Osteocyte (in vitro differentiated cells): ENCODE results near the gene PAPPA2. TPM values are rescaled to one million over a fixed set of nuclear protein-coding genes. Genes with fewer than 3 reads are reported as not detected.

Source experiments
- DNase-seq: peaks from one replicate; pipeline ENCODE4 v3.0.0; 2021; ENCODE audit warnings: mixed read lengths; ENCODE audit not compliant: unreplicated experiment; ENCODE audit errors: extremely low spot score
- H3K27ac Mint-ChIP-seq: one replicate; pipeline ENCODE4 v1.8.0; 2021; ENCODE audit warnings: mild to moderate bottlenecking, mixed read lengths; ENCODE audit not compliant: unreplicated experiment
- H3K27me3 Mint-ChIP-seq: one replicate; pipeline ENCODE4 v1.8.0; 2021; ENCODE audit warnings: mixed read lengths; ENCODE audit not compliant: unreplicated experiment
- H3K36me3 Mint-ChIP-seq: one replicate; pipeline ENCODE4 v1.8.0; 2021; ENCODE audit warnings: mixed read lengths; ENCODE audit not compliant: unreplicated experiment
- H3K4me1 Mint-ChIP-seq: one replicate; pipeline ENCODE4 v1.8.0; 2021; ENCODE audit warnings: mixed read lengths; ENCODE audit not compliant: unreplicated experiment
- H3K4me3 Mint-ChIP-seq: one replicate; pipeline ENCODE4 v1.8.0; 2021; ENCODE audit warnings: mild to moderate bottlenecking, moderate library complexity, mixed read lengths; ENCODE audit not compliant: unreplicated experiment
- H3K9me3 Mint-ChIP-seq: one replicate; pipeline ENCODE4 v1.8.0; 2021; ENCODE audit warnings: mixed read lengths; ENCODE audit not compliant: unreplicated experiment
- CTCF ChIP-seq: fragments of 200-600 bp; sonication (generic); IDR thresholded peaks from 2 replicates; pipeline ENCODE4 v1.5.0; 2021; ENCODE audit warnings: antibody characterized with exemption, mild to moderate bottlenecking, moderate library complexity
- total RNA-seq: library from RNA; stranded (reverse); gene quantifications from 2 replicates; pipeline ENCODE4 v1.2.1, GENCODE V29; 2021

The PAPPA2 gene
- total RNA-seq, 1 donor from 2014 or later = 0.35 TPM

GRCh38 chr1:176612791-176613190, 149.8 kb downstream of the PAPPA2 start:
- H3K9me3 Mint-ChIP-seq = no peaks in the 10 kb centered on the region
- no peak overlapping the region for H3K27ac Mint-ChIP-seq
- no peak for DNase-seq
- no peaks in the 10 kb centered on the region for H3K27me3 Mint-ChIP-seq
- H3K4me3 Mint-ChIP-seq = no peak overlapping the region
- H3K36me3 Mint-ChIP-seq = no peaks in the 10 kb centered on the region
- no peak for TF ChIP-seq CTCF
- no peaks in the 10 kb centered on the region for H3K4me1 Mint-ChIP-seq

DNA sequence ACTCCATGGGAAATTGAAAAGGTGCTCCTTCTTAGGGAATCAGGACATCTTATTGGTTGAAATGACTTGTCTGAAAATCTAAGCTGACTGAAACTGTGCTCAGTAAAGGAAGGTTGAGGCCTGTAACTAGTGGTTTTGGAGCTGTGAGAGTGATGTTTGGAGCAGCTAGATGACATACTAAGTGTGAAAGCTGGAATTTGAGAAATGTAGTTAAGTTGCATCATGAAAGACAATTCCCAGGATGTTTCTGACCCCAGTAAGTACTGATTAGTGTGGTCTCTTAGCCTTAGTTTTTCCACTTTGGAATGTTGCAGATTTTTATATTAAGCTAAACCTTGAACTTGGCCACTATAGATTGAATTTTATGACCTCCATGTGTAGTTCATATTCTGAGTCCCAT, 154.9 kb downstream of the PAPPA2 start:
- Mint-ChIP-seq H3K27ac (no peak overlapping the region), H3K36me3 (no peaks in the 10 kb centered on the region), H3K4me1 (no peaks in the 10 kb centered on the region), H3K9me3 (no peaks in the 10 kb centered on the region), H3K27me3 (no peaks in the 10 kb centered on the region), H3K4me3 (no peak overlapping the region)
- no peak for TF ChIP-seq CTCF
- DNase-seq = no peak

- H3K27ac Mint-ChIP-seq = no peak overlapping the region
- DNase-seq = no peak
- no peak for TF ChIP-seq CTCF
- no peaks in the 10 kb centered on the region for H3K36me3 Mint-ChIP-seq
- H3K27me3 Mint-ChIP-seq = no peaks in the 10 kb centered on the region
- no peaks in the 10 kb centered on the region for H3K9me3 Mint-ChIP-seq
- no peaks in the 10 kb centered on the region for H3K4me1 Mint-ChIP-seq
- no peak overlapping the region for H3K4me3 Mint-ChIP-seq
Observed at GRCh38 chr1:176619261-176619660, 156.3 kb downstream of the PAPPA2 start.

DNA sequence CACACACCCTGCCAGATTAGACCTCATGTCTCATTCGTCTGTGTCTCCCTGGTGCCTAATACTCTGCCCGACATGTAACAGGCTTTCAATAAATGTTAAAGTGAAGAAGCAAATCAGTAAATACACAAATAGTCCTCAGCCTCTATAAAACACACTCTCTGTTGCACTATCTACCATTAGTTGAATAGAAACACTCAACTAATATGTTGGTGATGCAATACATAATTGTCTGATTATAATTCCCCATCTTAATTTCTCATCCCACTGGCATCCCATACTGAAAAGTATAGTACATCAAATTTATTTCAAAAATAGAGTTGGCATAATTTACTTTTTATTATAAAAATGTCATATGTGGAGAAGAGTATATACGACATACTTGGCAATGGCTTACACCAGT, 162.4 kb downstream of the PAPPA2 start:
- Mint-ChIP-seq H3K27ac (no peak overlapping the region), H3K9me3 (no peaks in the 10 kb centered on the region), H3K36me3 (no peaks in the 10 kb centered on the region), H3K4me1 (no peaks in the 10 kb centered on the region), H3K4me3 (no peak overlapping the region), H3K27me3 (no peaks in the 10 kb centered on the region)
- TF ChIP-seq CTCF = no peak
- no peak for DNase-seq

- H3K9me3 Mint-ChIP-seq = no peaks in the 10 kb centered on the region
- no peaks in the 10 kb centered on the region for H3K27me3 Mint-ChIP-seq
- no peak for DNase-seq
Observed at GRCh38 chr1:176626572-176627061, 163.6 kb downstream of the PAPPA2 start.

More at GRCh38 chr1:176626572-176627061, 163.6 kb downstream of the PAPPA2 start:
- TF ChIP-seq CTCF = no peak
- H3K27ac Mint-ChIP-seq = no peak overlapping the region
- no peaks in the 10 kb centered on the region for H3K36me3 Mint-ChIP-seq
- H3K4me3 Mint-ChIP-seq = no peak overlapping the region
- no peaks in the 10 kb centered on the region for H3K4me1 Mint-ChIP-seq
